Thymus (tissue), 11 donors: ENCODE data around the gene EYS. TPM values are rescaled to one million over a fixed set of nuclear protein-coding genes. Genes with fewer than 3 reads are reported as not detected.
"Not testable (repeated sequence)": the region's sequence is repeated elsewhere in the genome, so short reads cannot be mapped to it uniquely, and the experiment has no call there.

Experiments
- DNase-seq, 9 donors: peaks; one replicate each; pipeline ENCODE4 v3.0.0-alpha.2; 2013; ENCODE audit warnings: low spot score in 9 of 9, low read depth in 6 of 9, missing footprints in 1 of 9
- H3K27ac ChIP-seq, 2 donors: one replicate each; pipeline ENCODE4 v1.5.1; 2013; ENCODE audit warnings: control low read depth in 1 of 2, low read depth in 1 of 2, low read length in 1 of 2, mild to moderate bottlenecking in 1 of 2, moderate library complexity in 1 of 2
- H3K27me3 ChIP-seq, 2 donors: one replicate each; pipeline ENCODE4 v1.5.1; 2013; ENCODE audit warnings: low read length in 1 of 2; ENCODE audit not compliant: control insufficient read depth in 2 of 2, insufficient read depth in 1 of 2
- H3K36me3 ChIP-seq, 2 donors: one replicate each; pipeline ENCODE4 v1.5.1; 2013; ENCODE audit warnings: low read length in 1 of 2, mild to moderate bottlenecking in 1 of 2, moderate library complexity in 1 of 2; ENCODE audit not compliant: control insufficient read depth in 2 of 2, insufficient read depth in 2 of 2
- H3K4me1 ChIP-seq, 2 donors: one replicate each; pipeline ENCODE4 v1.5.1; 2013; ENCODE audit warnings: low read length in 2 of 2; ENCODE audit not compliant: control insufficient read depth in 2 of 2, insufficient read depth in 2 of 2
- H3K4me3 ChIP-seq, 2 donors: one replicate each; pipeline ENCODE4 v1.5.1; 2013; ENCODE audit warnings: low read length in 2 of 2, control low read depth in 1 of 2, mild to moderate bottlenecking in 1 of 2
- H3K9me3 ChIP-seq, 2 donors: one replicate each; pipeline ENCODE4 v1.5.1; 2013; ENCODE audit warnings: low read length in 1 of 2, mild to moderate bottlenecking in 1 of 2; ENCODE audit not compliant: control insufficient read depth in 2 of 2, insufficient read depth in 1 of 2
- WGBS: extraction: QIAGEN DNeasy Blood & Tissue Kit; methylation state at CpG from one replicate; pipeline ENCODE4 v1.1.7; 2013; 5-methylcytosine and 5-hydroxymethylcytosine counted together
- polyA plus RNA-seq: library from polyadenylated mRNA; stranded (reverse); fragments of 200-250 nt; gene quantifications from one replicate; pipeline ENCODE4 v1.2.3, GENCODE V29; 2013
- total RNA-seq: library from RNA; stranded (reverse); fragments of 120-200 nt; gene quantifications from one replicate; pipeline ENCODE4 v1.2.4, GENCODE V29; 2013
- donor health status: healthy.

Gene EYS
- total and polyA plus RNA-seq, 2 donors: 0.05 to 0.28 TPM

GRCh38 chr6:63858691-63859090 lies 1848.3 kb downstream of the EYS start:
- DNase-seq: no peak
- WGBS: 93% methylated on average over 2 of the region's 2 CpGs

GRCh38 chr6:63856271-63856670 lies 1850.8 kb downstream of the EYS start:
- H3K9me3 ChIP-seq: no peaks in the 10 kb centered on the region
- no peaks in the 10 kb centered on the region for H3K27me3 ChIP-seq
- H3K4me3 ChIP-seq: no peak overlapping the region
- no peaks in the 10 kb centered on the region for H3K4me1 ChIP-seq
- no peak overlapping the region for H3K27ac ChIP-seq
- H3K36me3 ChIP-seq: no peaks in the 10 kb centered on the region
- WGBS: 79% methylated on average over 1 of the region's 1 CpG
- no peak for DNase-seq

More at GRCh38 chr6:63858691-63859090, 1848.3 kb downstream of the EYS start:
- H3K9me3 ChIP-seq: no peaks in the 10 kb centered on the region
- no peak overlapping the region for H3K4me3 ChIP-seq
- H3K36me3 ChIP-seq: no peaks in the 10 kb centered on the region
- no peaks in the 10 kb centered on the region for H3K4me1 ChIP-seq
- no peak overlapping the region for H3K27ac ChIP-seq
- no peaks in the 10 kb centered on the region for H3K27me3 ChIP-seq

- WGBS: 93% methylated on average over 2 of the region's 2 CpGs
- no peak for DNase-seq
- H3K4me1 ChIP-seq: no peaks in the 10 kb centered on the region
- H3K36me3 ChIP-seq: no peaks in the 10 kb centered on the region
- H3K4me3 ChIP-seq: no peak overlapping the region
- H3K27me3 ChIP-seq: no peaks in the 10 kb centered on the region
- peaks cover 1 to 3% of the 10 kb centered on the region in 2 donors for H3K9me3 ChIP-seq
- no peak overlapping the region for H3K27ac ChIP-seq
Observed at GRCh38 chr6:63844287-63844686, 1862.7 kb downstream of the EYS start.

GRCh38 chr6:63839485-63839884 lies 1867.5 kb downstream of the EYS start:
- no peaks in the 10 kb centered on the region for H3K4me1 ChIP-seq
- H3K27me3 ChIP-seq: no peaks in the 10 kb centered on the region
- DNase-seq: no peak
- no peak overlapping the region for H3K27ac ChIP-seq
- 80% methylated on average over 2 of the region's 2 CpGs for WGBS
- no peaks in the 10 kb centered on the region for H3K9me3 ChIP-seq
- no peaks in the 10 kb centered on the region for H3K36me3 ChIP-seq
- no peak overlapping the region for H3K4me3 ChIP-seq

DNA sequence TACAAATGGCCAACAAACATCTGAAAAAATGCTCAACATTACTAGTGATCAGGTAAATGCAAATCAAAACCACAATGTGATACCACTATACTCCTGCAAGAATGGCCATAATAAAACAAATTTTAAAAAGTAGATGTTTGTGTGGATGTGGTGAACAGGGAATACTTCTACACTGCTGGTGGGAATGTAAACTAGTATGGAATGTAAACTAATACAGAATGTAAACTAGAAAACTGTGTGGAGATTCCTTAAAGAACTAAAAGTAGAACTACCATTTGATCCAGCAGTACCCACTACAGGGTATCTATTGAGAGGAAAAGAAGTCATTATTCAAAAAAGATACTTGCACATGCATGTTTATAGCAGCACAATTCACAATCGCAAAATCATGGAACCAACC lies 1878.3 kb downstream of the EYS start:
- 100% methylated on average over 1 of the region's 1 CpG for WGBS
- H3K36me3 ChIP-seq: not testable (repeated sequence)

GRCh38 chr6:63824722-63825121 lies 1882.3 kb downstream of the EYS start:
- no peak overlapping the region for H3K4me3 ChIP-seq
- 95% methylated on average over 6 of the region's 6 CpGs for WGBS
- H3K4me1 ChIP-seq: no peaks in the 10 kb centered on the region
- H3K9me3 ChIP-seq: no peaks in the 10 kb centered on the region
- no peaks in the 10 kb centered on the region for H3K27me3 ChIP-seq
- DNase-seq: no peak
- no peaks in the 10 kb centered on the region for H3K36me3 ChIP-seq
- H3K27ac ChIP-seq: no peak overlapping the region

More for the DNA sequence above, 1878.3 kb downstream of the EYS start:
- H3K27ac ChIP-seq, DNase-seq, H3K27me3 ChIP-seq, H3K4me3 ChIP-seq, H3K4me1 ChIP-seq, H3K9me3 ChIP-seq: not testable (repeated sequence)

- DNase-seq: no peak
- Histone ChIP-seq H3K27me3 (no peaks in the 10 kb centered on the region), H3K9me3 (no peaks in the 10 kb centered on the region), H3K4me1 (no peaks in the 10 kb centered on the region), H3K27ac (no peak overlapping the region), H3K36me3 (no peaks in the 10 kb centered on the region), H3K4me3 (no peak overlapping the region)
- WGBS: 95% methylated on average over 1 of the region's 1 CpG
Observed at GRCh38 chr6:63821442-63821841, 1885.6 kb downstream of the EYS start.

DNA sequence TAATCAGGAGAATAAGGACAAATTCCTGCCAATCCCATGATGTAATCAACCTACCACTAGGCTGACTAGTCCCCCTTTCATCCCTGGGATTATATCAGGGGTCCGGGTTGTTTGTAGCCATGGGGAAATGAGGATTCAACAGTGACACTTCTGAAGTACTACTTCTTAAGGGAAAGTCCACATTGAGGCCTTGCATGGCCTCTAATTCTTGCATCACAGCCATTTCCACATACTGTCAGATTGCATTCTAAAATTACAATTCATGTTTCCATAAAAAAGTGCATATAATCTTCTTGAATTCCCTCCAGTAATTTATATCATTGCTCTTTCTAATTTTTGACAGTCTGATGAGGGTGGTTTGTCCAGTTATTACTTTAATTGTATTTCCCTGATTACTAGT lies 1887.2 kb downstream of the EYS start:
- no peaks in the 10 kb centered on the region for H3K9me3 ChIP-seq
- WGBS: 88% methylated on average over 1 of the region's 1 CpG
- DNase-seq: no peak
- H3K4me1 ChIP-seq: no peaks in the 10 kb centered on the region
- no peak overlapping the region for H3K4me3 ChIP-seq
- H3K27ac ChIP-seq: no peak overlapping the region
- H3K36me3 ChIP-seq: no peaks in the 10 kb centered on the region
- no peaks in the 10 kb centered on the region for H3K27me3 ChIP-seq

DNA sequence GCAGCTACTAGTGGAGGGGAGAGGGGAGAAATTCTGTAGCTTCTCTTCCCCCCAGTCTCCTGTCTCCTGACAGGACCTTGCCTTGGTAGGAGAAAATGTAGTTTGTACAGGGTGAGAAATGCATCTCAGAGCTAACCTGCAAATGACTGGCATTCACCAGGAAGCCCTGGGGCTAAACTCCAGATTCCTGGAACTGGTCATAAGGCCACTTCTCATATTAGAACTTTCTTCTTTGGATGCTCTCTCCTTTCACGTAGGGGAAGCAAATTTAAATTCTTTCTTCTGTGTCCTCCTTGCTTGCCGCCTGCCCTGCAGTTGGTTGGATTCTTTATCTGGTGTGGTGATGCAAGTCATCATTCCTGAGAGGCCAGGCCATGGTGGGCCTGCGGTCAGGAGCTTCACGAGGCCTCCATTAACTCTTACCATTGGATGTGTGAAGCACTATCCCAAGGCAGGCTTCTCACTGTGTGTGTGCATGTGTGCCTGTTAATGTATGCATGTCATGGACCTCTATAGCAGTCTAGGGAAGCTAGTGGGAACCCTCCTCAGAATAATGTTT lies 1889.5 kb downstream of the EYS start:
- no peaks in the 10 kb centered on the region for H3K36me3 ChIP-seq
- 98% methylated on average over 4 of the region's 4 CpGs for WGBS
- no peaks in the 10 kb centered on the region for H3K9me3 ChIP-seq
- DNase-seq: no peak
- no peak overlapping the region for H3K4me3 ChIP-seq
- H3K27ac ChIP-seq: no peak overlapping the region
- H3K4me1 ChIP-seq: no peaks in the 10 kb centered on the region
- H3K27me3 ChIP-seq: no peaks in the 10 kb centered on the region
